ENCODE results near the gene IL17D.

DNA sequence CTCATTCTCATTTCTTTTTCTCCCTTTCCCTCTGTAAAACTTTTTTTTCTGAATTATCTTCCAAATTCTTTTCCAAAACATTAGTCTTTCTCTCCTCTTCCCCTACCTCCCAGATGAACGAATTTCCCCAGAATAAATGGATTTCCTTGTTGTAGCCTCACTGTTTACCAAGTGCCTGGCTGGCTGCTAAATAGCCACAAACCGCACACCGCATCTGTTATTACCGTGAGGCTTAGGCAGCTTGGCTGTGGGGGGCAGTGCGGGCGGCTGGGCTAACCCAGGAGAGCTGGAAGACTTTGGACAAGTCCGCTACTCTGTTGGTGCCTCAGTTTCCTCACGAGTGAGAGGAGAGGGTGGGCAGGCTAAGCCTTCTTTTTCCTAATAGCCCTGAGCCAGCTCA lies 10.7 kb downstream of the IL17D start:
- TF ChIP-seq, protein P1, sequence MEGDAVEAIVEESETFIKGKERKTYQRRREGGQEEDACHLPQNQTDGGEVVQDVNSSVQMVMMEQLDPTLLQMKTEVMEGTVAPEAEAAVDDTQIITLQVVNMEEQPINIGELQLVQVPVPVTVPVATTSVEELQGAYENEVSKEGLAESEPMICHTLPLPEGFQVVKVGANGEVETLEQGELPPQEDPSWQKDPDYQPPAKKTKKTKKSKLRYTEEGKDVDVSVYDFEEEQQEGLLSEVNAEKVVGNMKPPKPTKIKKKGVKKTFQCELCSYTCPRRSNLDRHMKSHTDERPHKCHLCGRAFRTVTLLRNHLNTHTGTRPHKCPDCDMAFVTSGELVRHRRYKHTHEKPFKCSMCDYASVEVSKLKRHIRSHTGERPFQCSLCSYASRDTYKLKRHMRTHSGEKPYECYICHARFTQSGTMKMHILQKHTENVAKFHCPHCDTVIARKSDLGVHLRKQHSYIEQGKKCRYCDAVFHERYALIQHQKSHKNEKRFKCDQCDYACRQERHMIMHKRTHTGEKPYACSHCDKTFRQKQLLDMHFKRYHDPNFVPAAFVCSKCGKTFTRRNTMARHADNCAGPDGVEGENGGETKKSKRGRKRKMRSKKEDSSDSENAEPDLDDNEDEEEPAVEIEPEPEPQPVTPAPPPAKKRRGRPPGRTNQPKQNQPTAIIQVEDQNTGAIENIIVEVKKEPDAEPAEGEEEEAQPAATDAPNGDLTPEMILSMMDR (IDR thresholded peaks at IDR 0.05) = no peak
- TF ChIP-seq EZH2 (IDR thresholded peaks at IDR 0.05; ENCODE audit: borderline replicate concordance, insufficient read depth, low read depth, low read length, poor library complexity, severe bottlenecking) = no peak
